Stimulated activated CD4-positive, alpha-beta T cell treated with anti-CD3 and anti-CD28 coated beads, TNF-alpha, amount 100 ng/mL, for 1 hour (primary cell): Measurements from ENCODE around the gene IGF2BP2.
A peak's percentile ranks its signal among the peaks of the same experiment; 100 is the strongest.
"Not testable (repeated sequence)": the region's sequence is repeated elsewhere in the genome, so short reads cannot be mapped to it uniquely, and the experiment has no call there.

Experiments
- DNase-seq, 3 donors: peaks; one replicate each; pipeline ENCODE4 v3.0.0-alpha.2; 2020; ENCODE audit warnings: low read depth in 3 of 3, low spot score in 1 of 3

The IGF2BP2 gene

DNA sequence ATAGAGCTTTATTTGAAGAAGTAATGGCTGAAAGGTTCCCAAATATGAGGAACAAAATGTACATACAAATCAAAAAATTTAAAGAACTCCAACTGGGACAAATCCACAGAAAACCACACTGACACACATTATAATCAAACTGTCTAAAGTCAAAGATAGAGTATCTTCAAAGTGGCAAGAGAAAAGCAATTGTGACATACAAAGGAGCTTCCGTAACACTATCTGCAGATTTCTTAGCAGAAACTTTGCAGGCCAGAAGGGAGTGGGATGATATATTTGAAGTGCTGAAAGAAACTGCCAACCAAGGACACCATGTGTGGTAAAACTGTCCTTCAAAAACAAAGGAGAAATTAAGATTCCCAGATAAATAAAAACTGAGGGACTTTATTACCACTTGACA is 146.8 kb downstream of the IGF2BP2 start:
- DNase-seq: no peak

DNA sequence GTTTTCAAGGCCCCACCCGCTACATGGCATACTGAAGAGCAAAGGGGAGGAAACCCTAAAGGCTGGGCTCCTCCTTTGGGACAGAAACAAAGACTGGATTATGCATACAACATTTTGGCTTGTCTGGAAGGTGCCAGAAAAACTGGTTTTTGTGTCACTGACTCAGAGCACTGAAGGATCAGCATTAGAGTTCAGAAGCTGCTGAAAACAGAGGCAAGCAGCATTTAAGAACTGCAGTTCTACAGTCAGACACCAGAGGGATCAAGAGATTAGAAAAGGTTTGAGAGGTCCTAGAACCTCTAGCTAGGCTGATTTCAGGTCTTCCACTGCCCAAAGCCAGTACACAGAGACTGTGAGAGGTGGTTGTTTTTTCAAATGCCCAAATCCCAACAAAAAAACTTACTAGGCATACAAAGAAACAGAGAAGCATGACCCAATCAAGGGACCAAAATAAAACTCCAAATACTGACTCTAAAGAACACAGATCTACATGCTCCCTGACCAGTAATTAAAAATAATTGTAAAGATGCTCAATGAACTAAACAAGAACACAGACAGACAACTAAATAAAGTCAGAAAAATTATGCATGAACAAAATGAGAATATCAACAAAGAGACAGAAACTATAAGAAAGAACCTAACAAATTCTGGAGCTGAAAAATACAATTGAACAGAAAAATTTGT is 147.6 kb downstream of the IGF2BP2 start:
- no peak for DNase-seq

GRCh38 chr3:185667574-185667973 is 157.3 kb downstream of the IGF2BP2 start:
- DNase-seq: no peak

DNA sequence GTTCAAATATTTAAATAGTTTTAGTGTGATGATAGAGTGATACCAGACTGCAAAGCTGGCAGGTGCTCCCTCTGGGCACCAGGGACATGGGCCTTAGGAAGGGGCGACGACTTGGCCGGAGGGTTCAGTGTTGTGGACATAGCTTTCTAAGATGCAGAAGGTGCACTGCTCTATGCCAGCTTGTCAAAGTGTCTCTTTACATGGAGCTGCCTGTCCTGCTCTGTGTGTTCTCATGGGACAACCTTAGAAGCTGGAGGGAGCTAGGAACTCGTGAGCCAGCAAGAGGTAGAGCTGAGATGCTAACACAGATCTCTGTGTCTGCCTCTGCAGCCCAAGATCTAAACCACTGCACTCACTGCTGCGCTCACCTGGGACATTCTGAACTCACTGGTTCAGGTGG is 160.9 kb downstream of the IGF2BP2 start:
- DNase-seq: no peak

DNA sequence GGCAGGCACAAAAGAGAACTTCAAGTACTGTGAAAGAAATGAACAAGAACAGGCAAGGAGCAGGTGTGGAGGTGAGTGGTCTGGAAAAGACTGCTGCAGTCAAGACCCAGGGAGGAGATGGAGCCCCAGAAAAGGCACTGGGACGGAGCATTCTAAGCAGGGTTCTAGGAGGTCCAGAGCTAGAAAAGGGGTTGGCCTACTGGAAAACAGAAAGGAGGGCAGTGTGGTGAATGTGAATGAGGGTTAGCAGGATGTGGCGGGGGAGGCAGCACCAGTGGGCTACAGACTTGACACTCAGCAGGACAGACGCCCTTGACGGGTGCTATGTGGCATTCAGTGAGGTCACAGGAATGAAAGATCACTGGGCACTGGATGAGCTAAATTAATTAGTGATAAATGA is 163.1 kb downstream of the IGF2BP2 start:
- DNase-seq: no peak

DNA sequence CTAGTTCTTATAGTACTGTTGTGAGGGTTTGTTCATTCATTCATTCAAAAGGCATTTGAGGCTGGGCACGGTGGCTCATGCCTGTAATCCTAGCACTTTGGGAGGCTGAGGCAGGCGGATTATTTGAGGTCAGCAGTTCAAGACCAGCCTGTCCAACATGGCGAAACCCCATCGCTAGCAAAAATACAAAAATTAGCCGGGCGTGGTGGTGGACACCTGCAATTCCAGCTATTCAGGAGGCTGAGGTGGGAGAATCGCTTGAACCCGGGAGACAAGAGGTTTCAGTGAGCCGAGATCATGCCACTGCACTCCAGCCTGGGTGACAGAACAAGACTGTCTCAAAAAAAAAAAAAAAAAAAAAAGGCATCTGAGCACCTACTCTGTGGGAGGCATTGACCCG is 163.5 kb downstream of the IGF2BP2 start:
- not testable (repeated sequence) for DNase-seq

GRCh38 chr3:185659942-185660921 is 164.6 kb downstream of the IGF2BP2 start:
- peak; percentile 2 to 36 (median 8) for DNase-seq

- no peak for DNase-seq
Measured at GRCh38 chr3:185658943-185659342, 165.9 kb downstream of the IGF2BP2 start.

DNA sequence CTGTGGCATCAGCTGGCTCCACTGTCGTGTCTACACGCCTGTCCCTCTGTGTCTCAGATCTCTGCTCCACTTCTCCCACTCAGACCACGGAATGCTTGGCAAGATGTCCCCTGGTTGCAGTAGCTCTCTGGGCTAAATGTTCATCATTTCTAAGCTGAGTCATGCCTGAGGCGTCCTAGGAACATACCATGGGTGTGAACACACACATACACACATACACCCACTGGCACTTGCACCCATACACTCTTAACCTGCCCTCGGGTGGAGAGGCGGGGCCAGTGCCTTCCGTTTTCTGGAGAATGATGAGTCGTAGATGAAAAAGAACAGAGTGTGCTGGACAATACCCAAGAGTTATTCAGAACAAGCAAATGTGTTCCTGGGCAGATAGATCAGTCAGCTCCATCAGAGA is 166.3 kb downstream of the IGF2BP2 start:
- DNase-seq: no peak

GRCh38 chr3:185657691-185658503 is 166.9 kb downstream of the IGF2BP2 start:
- DNase-seq: no peak

GRCh38 chr3:185657211-185657610 is 167.6 kb downstream of the IGF2BP2 start:
- DNase-seq: no peak

DNA sequence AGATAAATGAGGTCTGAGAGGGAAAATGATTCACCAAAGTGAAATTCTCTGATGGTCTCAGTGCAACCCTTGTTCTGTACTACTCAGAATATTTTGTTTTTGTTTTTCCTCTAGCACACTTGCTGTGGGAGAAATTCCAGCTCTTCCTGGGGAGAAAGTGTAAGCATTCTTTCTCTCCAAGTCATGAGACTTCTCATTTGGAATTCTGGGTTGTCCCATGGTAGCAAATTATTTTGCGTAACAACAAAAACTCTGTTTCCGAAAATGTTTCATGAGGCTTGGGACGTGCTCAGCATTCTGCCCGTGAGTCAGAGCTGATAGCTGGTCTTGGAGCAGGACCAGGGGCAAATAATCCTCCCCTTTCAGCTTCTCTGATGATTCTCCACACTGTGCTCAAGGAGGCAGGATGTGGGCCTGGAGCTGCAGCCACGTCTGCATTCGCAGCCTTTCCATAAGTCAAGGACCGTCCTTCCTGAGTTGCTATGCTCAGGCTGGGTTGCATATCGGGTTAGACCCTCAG is 168.5 kb downstream of the IGF2BP2 start:
- DNase-seq: no peak

- no peak for DNase-seq
Measured at GRCh38 chr3:185655426-185656320, 169.2 kb downstream of the IGF2BP2 start.

DNA sequence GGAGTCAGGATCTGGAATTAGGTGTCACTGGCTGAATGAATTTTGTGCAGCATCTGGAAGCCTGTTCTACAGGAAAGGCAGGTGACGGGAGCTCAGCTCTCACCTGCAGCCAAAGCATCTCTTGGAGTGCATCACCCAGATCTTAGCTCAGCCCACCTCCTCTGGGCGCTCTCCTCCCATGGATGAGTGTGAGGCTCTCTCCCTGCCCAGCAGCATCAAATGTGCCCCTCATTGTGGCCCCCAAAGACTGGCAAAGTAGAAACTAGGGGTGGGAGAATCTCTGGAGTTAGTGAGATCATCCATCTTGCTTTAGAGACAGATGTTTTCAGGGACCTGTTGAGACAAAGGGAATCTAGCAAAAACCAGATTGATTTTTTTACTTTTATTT is 170.1 kb downstream of the IGF2BP2 start:
- DNase-seq: no peak

DNA sequence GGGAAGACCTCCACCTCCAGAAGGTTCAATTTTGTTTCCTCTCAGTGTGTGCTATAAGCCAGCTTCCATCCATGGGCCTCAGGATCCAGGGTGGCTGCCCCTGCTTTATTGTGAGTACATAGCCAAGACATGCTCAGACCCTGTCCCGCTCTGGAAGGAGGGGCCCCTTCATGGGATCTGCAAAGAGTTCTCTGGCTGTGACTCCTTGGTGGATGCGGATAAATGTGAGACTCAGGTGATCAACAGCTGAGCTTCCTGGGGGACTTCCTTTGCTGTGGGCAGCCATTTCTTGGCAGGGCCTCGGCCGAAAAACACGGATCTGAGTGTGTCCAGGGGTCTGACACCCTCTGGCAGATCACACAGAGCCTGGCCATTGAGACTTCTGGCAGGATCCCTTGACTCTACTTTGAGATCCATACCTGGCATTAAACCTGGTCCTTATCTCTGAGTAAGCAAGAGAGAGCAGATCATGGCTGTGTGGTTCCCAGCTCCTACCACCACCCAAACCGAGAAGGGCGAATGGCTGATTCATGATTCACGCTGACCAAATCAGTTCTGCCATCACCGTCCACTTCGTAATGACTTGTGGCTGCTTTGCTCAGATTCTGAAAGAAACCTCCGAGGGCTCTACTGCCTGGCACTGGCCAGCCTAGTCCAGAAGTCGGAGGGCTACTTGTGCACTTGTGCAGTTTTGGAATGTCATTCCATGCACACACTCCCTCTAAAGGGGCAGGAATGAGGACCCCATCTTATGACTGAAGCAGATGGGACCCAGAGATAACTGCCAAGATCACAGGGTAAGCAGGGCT is 170.7 kb downstream of the IGF2BP2 start:
- no peak for DNase-seq

DNA sequence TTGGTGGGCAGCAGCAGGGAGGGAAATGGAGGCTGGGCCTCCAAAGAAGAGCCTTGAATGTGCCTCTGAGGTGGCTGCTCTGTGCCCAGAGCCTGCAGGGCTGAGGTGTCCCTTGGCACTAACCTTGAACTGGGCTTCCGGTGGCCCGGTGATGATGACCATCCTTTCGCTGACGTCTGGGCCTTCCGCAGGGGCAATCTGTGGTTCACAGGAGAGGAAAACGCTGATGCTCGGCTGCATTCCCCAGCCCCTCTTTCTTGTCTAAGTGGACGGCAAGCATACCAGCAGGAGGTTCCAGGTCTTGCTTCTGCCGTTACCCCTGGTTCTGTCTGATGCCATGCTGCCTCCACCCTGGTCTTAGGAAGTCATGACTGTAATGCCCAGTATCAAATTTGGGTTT is 172.9 kb downstream of the IGF2BP2 start:
- no peak for DNase-seq

DNA sequence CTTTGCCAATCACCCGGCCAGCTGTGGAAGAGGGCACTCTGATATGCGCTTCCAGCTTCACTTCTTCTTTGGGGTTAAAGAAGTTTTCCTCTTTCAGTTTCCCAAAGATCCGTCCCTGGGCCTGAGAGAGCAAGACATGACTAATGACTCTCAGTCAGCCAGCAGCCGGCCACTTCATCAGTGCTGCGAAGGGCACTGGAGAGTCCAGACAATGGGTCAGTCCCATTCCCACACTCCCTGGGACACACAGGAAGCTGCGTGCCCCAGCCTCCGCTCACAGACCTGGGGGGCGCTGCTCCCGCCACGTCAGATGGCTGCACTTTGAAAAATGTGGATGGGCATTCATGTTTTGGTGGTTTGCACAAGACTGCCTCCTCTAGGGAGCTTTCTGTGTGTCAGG is 175.4 kb downstream of the IGF2BP2 start:
- DNase-seq: no peak

DNA sequence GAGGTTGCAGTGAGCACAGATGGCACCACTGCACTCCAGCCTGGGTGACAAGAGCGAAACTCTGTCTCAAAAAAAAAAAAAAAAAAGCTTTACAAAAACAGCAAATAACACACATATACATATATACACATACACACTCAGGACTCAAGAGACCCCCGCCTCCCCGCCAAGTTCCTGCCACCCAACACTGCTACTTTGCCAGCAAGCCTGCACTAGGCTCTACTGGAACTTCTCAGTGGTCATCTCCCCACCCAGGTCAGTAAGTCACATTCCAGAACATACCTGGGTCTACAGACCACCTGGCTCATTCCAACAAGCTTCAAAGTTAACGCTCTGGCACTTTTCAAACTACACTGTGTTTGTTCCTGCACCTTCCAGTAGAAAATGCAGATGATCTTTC is 176.4 kb downstream of the IGF2BP2 start:
- no peak for DNase-seq

- no peak for DNase-seq
Measured at GRCh38 chr3:185647880-185648210, 177.0 kb downstream of the IGF2BP2 start.
